NCI-H82 (cell line): Measurements from ENCODE around the gene DRD4.
"Not testable (repeated sequence)": the region's sequence is repeated elsewhere in the genome, so short reads cannot be mapped to it uniquely, and the experiment has no call there.

Experiments used
- DNase-seq: peaks from one replicate; lab custom pipeline; 2025; lab: John Stamatoyannopoulos, UW

The DRD4 gene

DNA sequence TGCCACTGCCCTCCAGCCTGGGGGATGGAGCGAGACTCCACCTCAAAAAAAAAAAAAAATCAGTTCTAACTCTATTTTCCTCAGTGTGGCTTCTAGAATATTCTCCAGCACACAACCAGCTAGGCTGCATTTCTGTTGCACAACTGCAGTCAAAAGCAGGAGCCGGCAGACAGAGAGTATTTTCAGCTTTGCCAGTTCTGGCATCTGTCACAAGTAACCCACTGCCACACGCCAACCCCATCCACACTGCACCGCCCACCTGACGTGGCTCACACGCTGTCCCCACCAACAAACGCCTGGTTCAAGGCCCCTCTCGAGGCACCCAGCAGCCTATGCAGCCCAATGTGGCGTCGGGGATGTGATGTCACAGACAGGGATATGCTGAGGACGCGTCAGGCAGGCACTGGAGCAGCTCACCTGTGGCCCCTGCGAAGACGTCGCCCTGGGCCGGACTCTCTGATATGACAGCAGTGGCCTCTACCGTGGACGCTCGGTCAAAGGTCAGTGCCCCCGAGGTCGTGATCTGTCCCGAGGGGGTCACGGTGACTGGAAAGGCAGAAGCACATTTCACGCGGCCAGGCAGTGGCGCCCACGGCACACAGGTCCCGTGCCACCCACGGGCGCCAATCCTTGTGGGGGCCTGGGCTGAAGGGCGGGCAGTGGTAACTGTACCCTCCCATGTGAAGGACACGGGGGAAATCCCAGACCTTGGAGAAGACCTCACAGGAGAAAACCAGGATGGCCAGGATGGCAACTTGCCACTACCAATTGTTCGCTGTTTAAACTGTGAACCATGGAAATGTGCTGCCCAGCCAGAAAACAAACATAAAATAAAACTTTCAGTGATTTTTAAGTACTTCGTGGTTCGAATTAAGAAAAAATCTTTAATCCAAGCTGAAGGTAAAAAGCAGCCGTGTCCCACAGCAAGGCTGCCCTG is 42.5 kb downstream of the DRD4 start:
- no peak for DNase-seq

DNA sequence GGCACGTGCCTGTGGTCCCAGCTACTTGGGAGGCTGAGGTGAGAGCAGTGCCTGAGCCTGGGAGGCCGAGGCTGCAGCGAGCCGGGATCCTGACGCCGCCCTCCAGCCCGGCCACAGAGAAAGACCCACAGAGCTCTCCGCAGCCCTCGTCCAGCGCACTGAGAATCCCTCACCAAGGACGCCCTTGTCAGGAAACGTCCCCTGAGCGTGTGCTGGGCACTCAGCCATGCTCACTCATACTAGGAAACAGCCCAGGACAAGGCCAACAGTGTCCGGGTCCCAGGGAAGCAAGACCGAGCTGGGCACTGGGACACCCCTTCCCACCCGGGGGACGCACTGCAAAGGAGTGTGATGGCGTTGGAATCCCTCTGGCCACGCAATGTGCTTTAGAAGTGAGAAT is 43.4 kb downstream of the DRD4 start:
- no peak for DNase-seq

DNA sequence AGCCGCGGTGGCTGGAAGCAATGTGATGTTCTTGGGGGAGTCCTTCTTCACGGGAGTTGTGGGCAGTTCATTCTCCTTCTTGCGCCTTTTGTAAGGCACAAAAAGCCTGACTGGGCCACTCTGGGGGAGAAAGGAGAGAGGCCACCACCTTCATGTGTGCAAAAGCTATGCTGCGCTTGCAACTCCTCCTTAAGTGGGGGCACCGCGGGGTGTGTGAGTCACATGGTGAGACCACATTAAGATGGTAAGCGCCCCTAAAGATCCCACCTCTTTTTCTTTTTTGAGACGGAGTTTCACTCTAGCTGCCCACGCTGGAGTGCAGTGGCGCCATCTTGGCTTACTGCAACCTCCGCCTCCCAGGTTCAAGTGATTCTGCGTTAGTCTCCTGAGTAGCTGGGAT is 43.9 kb downstream of the DRD4 start:
- DNase-seq = no peak

- no peak for DNase-seq
These were observed 49.6 kb downstream of the DRD4 start for GRCh38 chr11:686451-687243.

DNA sequence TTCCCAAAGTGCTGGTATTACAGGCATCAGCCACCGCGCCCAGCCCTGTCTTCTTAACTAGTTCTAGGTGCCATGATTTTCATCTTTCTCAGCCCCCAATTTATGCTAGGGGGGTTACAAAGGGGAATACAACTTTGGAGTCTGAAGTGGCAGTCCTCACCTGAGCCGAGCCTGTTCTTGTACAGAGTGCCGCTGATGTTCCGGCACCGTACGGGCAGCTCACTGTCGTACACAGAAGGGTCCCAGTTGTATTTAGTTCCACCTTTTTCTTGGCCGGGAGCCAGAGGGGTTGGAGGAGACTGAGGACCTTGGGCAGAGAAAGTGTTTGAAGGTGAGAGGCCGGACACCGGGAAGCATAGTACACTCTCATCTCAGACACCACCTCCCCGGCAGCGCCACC is 50.7 kb downstream of the DRD4 start:
- DNase-seq = no peak

DNA sequence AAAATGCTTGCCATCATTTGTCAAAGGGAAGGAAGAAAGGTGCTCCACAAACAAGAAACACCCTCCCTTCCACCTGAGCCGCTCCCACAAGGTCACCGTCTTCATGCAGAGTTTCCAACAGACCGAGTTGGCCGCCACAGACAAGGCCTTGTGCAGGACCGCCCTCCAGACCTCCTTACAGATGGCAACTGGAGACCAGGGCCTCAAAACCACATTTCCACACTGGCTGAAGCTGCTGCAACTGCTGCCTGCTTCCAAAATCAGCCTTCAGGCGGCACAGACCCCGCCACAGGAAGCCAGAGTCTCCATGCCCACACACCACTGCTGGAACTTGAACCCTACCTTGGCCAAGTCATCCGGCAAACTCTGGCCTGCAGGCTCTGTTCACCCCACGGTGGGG is 51.6 kb downstream of the DRD4 start:
- DNase-seq = no peak

DNA sequence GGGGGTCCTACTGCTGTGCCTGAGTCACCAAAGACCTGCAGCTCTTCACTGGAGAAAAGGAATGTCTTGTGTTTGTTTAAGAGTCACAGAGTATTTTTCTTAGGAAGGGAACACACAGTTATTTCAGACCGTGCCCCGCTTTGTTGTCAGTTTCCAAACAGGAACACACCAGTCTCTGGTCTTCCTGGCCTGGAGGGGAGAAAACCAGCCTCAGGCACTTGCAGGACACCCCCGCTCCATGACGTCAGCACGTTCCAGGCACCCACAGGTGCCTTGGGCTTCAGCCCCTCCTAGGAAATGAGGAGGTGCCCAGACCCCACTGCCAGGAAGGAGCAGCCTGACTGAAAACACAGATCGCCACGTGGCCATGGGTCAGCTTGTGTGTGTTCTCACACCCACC is 52.6 kb downstream of the DRD4 start:
- no peak for DNase-seq

- not testable (repeated sequence) for DNase-seq
These were observed 53.2 kb downstream of the DRD4 start for GRCh38 chr11:690244-690643.
